Suprapubic skin (tissue), 4 donors: ENCODE data around the gene WAC. TPM values are rescaled to one million over a fixed set of nuclear protein-coding genes. Genes with fewer than 3 reads are reported as not detected.

Experiments
- DNase-seq, 2 donors: peaks; one replicate each; pipeline ENCODE4 v3.0.0-alpha.2; 2019; ENCODE audit warnings: low spot score in 2 of 2
- H3K27ac ChIP-seq: fragments of 200-600 bp; sonication (generic); one replicate; pipeline ENCODE4 v1.5.1; 2019
- H3K27me3 ChIP-seq: fragments of 200-600 bp; sonication (generic); one replicate; pipeline ENCODE4 v1.5.1; 2019
- H3K36me3 ChIP-seq: fragments of 200-600 bp; sonication (generic); one replicate; pipeline ENCODE4 v1.5.1; 2019
- H3K4me1 ChIP-seq: fragments of 200-600 bp; sonication (generic); one replicate; pipeline ENCODE4 v1.5.1; 2019
- H3K4me3 ChIP-seq: fragments of 200-600 bp; sonication (generic); one replicate; pipeline ENCODE4 v1.5.1; 2019; ENCODE audit warnings: mild to moderate bottlenecking
- H3K9me3 ChIP-seq: fragments of 200-600 bp; sonication (generic); one replicate; pipeline ENCODE4 v1.5.1; 2019
- EP300 ChIP-seq: sonication (generic); formaldehyde crosslinking; IDR thresholded peaks from one replicate; pipeline ENCODE4 v1.6.1; 2017; ENCODE audit warnings: antibody characterized with exemption
- POLR2A ChIP-seq, 2 donors: fragments of 450-650 bp; IDR thresholded peaks; one replicate each; pipeline ENCODE4 v1.6.1; 2017; ENCODE audit warnings: antibody characterized with exemption in 2 of 2, mild to moderate bottlenecking in 2 of 2, moderate library complexity in 2 of 2
- POLR2AphosphoS5 ChIP-seq, 3 donors: sonication (generic); formaldehyde crosslinking; IDR thresholded peaks; one replicate each; pipeline ENCODE4 v1.6.1; 2017; ENCODE audit warnings: antibody characterized with exemption in 3 of 3
- WGBS: methylation state at CpG from one replicate; pipeline ENCODE4 v1.1.5; 2018; 5-methylcytosine and 5-hydroxymethylcytosine counted together
- total RNA-seq, 4 donors: library from RNA; depleted of rRNA; stranded (reverse); fragments of >200 nt; gene quantifications; one replicate each; pipeline ENCODE4 v1.1.0, GENCODE V29; 2016
- TF ChIP-seq, protein P1 (sequence below), 2 donors: fragments of 200-600 bp in 1 of 2; fragments of 450-650 bp in 1 of 2; sonication (generic) in 1 of 2; IDR thresholded peaks; one replicate each; pipeline ENCODE4 v1.5.1; 2016 to 2019; ENCODE audit warnings: antibody characterized with exemption in 2 of 2, mild to moderate bottlenecking in 1 of 2, moderate library complexity in 1 of 2

WAC gene
- total RNA-seq, 4 donors from 2014 or later, result 91.6 to 164 (median 107) TPM

DNA sequence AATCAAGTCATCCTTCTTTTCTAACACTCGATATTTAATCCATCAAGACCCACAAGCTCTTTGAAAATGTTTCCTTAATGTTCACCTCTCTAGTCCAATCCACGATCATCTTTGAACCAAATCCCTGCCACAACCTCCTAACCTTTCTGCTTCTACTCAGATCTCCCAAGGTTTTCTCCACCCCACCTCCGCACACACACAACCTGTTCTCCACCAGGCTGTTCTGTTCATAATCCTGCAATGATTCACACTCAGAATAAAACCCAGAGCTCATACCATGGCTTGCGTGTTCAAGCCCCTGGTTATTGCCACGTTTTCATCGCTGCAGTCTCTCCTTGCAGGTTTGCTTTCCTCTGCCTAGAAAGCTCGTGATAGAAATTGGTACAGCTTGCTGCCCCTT lies 90.6 kb downstream of the WAC start:
- Histone ChIP-seq H3K27ac (no peak overlapping the region), H3K36me3 (peaks cover 17% of the 10 kb centered on the region), H3K4me3 (no peak overlapping the region), H3K27me3 (no peaks in the 10 kb centered on the region), H3K9me3 (no peaks in the 10 kb centered on the region), H3K4me1 (peaks cover 6% of the 10 kb centered on the region)
- DNase-seq, result no peak
- 85% methylated on average over 7 of the region's 7 CpGs for WGBS
- TF ChIP-seq POLR2A (IDR thresholded peaks at IDR 0.05), result no peak
- no peak for TF ChIP-seq EP300
- TF ChIP-seq POLR2AphosphoS5 (IDR thresholded peaks at IDR 0.05), result no peak

- peaks cover 10% of the 10 kb centered on the region for H3K36me3 ChIP-seq
- H3K27me3 ChIP-seq, result no peaks in the 10 kb centered on the region
- H3K4me3 ChIP-seq, result no peak overlapping the region
- TF ChIP-seq, protein P1, sequence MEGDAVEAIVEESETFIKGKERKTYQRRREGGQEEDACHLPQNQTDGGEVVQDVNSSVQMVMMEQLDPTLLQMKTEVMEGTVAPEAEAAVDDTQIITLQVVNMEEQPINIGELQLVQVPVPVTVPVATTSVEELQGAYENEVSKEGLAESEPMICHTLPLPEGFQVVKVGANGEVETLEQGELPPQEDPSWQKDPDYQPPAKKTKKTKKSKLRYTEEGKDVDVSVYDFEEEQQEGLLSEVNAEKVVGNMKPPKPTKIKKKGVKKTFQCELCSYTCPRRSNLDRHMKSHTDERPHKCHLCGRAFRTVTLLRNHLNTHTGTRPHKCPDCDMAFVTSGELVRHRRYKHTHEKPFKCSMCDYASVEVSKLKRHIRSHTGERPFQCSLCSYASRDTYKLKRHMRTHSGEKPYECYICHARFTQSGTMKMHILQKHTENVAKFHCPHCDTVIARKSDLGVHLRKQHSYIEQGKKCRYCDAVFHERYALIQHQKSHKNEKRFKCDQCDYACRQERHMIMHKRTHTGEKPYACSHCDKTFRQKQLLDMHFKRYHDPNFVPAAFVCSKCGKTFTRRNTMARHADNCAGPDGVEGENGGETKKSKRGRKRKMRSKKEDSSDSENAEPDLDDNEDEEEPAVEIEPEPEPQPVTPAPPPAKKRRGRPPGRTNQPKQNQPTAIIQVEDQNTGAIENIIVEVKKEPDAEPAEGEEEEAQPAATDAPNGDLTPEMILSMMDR (IDR thresholded peaks at IDR 0.05), result no peak
- no peak for TF ChIP-seq EP300
- no peak for TF ChIP-seq POLR2A (IDR thresholded peaks at IDR 0.05)
- TF ChIP-seq POLR2AphosphoS5 (IDR thresholded peaks at IDR 0.05), result no peak
- no peaks in the 10 kb centered on the region for H3K9me3 ChIP-seq
- H3K4me1 ChIP-seq, result peaks cover 7% of the 10 kb centered on the region
- H3K27ac ChIP-seq, result no peak overlapping the region
- WGBS, result 87% methylated on average over 3 of the region's 3 CpGs
- DNase-seq, result no peak
These were observed 91.4 kb downstream of the WAC start for GRCh38 chr10:28624351-28624750.

DNA sequence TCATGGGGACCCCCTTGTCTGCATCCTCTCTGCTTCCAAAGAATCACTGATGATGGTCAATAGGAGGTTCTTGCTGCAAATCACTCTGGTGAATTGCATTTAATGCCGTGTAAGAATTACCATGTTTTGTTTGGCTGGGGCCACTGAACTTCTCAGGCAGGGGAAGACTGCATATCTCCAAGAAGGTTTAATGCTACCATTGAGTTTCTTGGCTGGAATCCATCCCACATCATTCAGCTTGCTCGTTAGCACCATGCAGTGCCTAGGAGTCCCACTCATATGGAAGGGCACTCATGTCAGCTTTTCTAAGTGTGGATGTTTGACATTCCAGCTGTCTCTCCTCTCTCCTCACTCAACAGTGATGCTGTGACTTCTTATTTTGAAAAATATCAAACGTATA lies 94.2 kb downstream of the WAC start:
- Histone ChIP-seq H3K4me1 (peaks cover 7% of the 10 kb centered on the region), H3K27me3 (peaks cover 3% of the 10 kb centered on the region), H3K4me3 (no peak overlapping the region), H3K36me3 (no peaks in the 10 kb centered on the region), H3K9me3 (no peaks in the 10 kb centered on the region), H3K27ac (no peak overlapping the region)
- TF ChIP-seq EP300 (no peak), POLR2AphosphoS5 (IDR thresholded peaks at IDR 0.05) (no peak), POLR2A (IDR thresholded peaks at IDR 0.05) (no peak)
- TF ChIP-seq, protein P1 (IDR thresholded peaks at IDR 0.05), result no peak
- WGBS, result 47% methylated on average over 3 of the region's 3 CpGs
- no peak for DNase-seq

- H3K4me3 ChIP-seq, result no peak overlapping the region
- no peaks in the 10 kb centered on the region for H3K9me3 ChIP-seq
- H3K27ac ChIP-seq, result no peak overlapping the region
- peaks cover 3% of the 10 kb centered on the region for H3K27me3 ChIP-seq
- no peaks in the 10 kb centered on the region for H3K36me3 ChIP-seq
- DNase-seq, result peak; percentile 74 to 87
- 27% methylated on average over 15 of the region's 15 CpGs for WGBS
- H3K4me1 ChIP-seq, result peaks cover 7% of the 10 kb centered on the region
- TF ChIP-seq POLR2AphosphoS5 (IDR thresholded peaks at IDR 0.05) (no peak), EP300 (no peak), POLR2A (IDR thresholded peaks at IDR 0.05) (no peak)
- TF ChIP-seq, protein P1 (IDR thresholded peaks at IDR 0.05), result peak; percentile 54 to 84
These were observed 95.4 kb downstream of the WAC start for GRCh38 chr10:28628184-28628893.

GRCh38 chr10:28631896-28632583 lies 99.1 kb downstream of the WAC start:
- Histone ChIP-seq H3K36me3 (no peaks in the 10 kb centered on the region), H3K4me1 (peaks cover 7% of the 10 kb centered on the region), H3K4me3 (no peak overlapping the region), H3K27ac (no peak overlapping the region), H3K27me3 (peaks cover 3% of the 10 kb centered on the region), H3K9me3 (no peaks in the 10 kb centered on the region)
- 70% methylated on average over 5 of the region's 5 CpGs for WGBS
- TF ChIP-seq, protein P1 (IDR thresholded peaks at IDR 0.05), result no peak
- TF ChIP-seq POLR2AphosphoS5 (IDR thresholded peaks at IDR 0.05) (no peak), POLR2A (IDR thresholded peaks at IDR 0.05) (no peak), EP300 (no peak)
- no peak for DNase-seq
